ENCODE measurements around the gene HDAC10. TPM values are rescaled to one million over a fixed set of nuclear protein-coding genes. Genes with fewer than 3 reads are reported as not detected.
A peak's percentile ranks its signal among the peaks of the same experiment; 100 is the strongest.

Gene HDAC10
- total RNA-seq, 4 donors from 2014 or later = 57.3 to 165 (median 119) TPM

- H3K27me3 ChIP-seq = no peaks in the 10 kb centered on the region
- no peak for DNase-seq
- H3K4me3 ChIP-seq = no peak overlapping the region
- peaks cover 0 to 91% (median 0%) of the 10 kb centered on the region in 3 donors for H3K36me3 ChIP-seq
- H3K27ac ChIP-seq = no peak overlapping the region
- H3K4me1 ChIP-seq = peaks cover 0 to 8% (median 0%) of the 10 kb centered on the region in 4 donors
- TF ChIP-seq POLR2A (IDR thresholded peaks at IDR 0.05) = no peak
- TF ChIP-seq, protein P1, sequence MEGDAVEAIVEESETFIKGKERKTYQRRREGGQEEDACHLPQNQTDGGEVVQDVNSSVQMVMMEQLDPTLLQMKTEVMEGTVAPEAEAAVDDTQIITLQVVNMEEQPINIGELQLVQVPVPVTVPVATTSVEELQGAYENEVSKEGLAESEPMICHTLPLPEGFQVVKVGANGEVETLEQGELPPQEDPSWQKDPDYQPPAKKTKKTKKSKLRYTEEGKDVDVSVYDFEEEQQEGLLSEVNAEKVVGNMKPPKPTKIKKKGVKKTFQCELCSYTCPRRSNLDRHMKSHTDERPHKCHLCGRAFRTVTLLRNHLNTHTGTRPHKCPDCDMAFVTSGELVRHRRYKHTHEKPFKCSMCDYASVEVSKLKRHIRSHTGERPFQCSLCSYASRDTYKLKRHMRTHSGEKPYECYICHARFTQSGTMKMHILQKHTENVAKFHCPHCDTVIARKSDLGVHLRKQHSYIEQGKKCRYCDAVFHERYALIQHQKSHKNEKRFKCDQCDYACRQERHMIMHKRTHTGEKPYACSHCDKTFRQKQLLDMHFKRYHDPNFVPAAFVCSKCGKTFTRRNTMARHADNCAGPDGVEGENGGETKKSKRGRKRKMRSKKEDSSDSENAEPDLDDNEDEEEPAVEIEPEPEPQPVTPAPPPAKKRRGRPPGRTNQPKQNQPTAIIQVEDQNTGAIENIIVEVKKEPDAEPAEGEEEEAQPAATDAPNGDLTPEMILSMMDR (IDR thresholded peaks at IDR 0.05) = no peak
- no peaks in the 10 kb centered on the region for H3K9me3 ChIP-seq
Observed at GRCh38 chr22:50278461-50278860, 27.4 kb upstream of the HDAC10 start.

- Histone ChIP-seq H3K27me3 (no peaks in the 10 kb centered on the region), H3K4me1 (peaks cover 0 to 4% (median 0%) of the 10 kb centered on the region in 4 donors), H3K27ac (no peak overlapping the region), H3K4me3 (no peak overlapping the region), H3K9me3 (no peaks in the 10 kb centered on the region), H3K36me3 (peaks cover 0 to 84% (median 0%) of the 10 kb centered on the region in 3 donors)
- no peak for DNase-seq
- no peak for TF ChIP-seq POLR2A (IDR thresholded peaks at IDR 0.05)
- TF ChIP-seq, protein P1 (IDR thresholded peaks at IDR 0.05) = no peak
Observed at GRCh38 chr22:50277761-50278160, 26.7 kb upstream of the HDAC10 start.

DNA sequence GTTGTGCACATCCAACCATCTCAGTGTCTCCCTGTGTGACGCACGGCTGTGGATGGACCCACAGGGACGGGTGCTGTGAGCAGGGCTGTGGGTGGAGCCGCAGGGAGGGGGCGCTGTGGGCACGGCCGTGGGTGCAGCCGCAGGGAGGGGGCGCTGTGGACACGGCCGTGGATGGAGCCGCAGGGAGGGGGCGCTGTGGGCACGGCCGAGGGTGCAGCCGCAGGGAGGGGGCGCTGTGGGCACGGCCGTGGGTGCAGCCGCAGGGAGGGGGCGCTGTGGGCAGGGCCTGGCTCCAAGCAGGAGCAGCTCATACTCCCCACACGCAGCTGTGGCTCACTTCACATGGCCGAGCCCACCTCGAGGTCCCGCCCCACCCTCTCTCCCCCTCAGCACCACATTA is 25.1 kb upstream of the HDAC10 start:
- peak; percentile 56 to 93 (median 82) for DNase-seq
- Histone ChIP-seq H3K36me3 (peaks cover 0 to 68% (median 0%) of the 10 kb centered on the region in 3 donors), H3K4me3 (no peak overlapping the region), H3K4me1 (peaks cover 4 to 14% (median 9%) of the 10 kb centered on the region in 4 donors), H3K27ac (peak overlapping the region in 2 of 4 donors; percentile 38 to 49), H3K9me3 (no peaks in the 10 kb centered on the region), H3K27me3 (no peaks in the 10 kb centered on the region)
- TF ChIP-seq POLR2A (IDR thresholded peaks at IDR 0.05) = no peak
- TF ChIP-seq, protein P1 (IDR thresholded peaks at IDR 0.05) = peak in 5 of 6 experiments; percentile 22 to 69 (median 35)

DNA sequence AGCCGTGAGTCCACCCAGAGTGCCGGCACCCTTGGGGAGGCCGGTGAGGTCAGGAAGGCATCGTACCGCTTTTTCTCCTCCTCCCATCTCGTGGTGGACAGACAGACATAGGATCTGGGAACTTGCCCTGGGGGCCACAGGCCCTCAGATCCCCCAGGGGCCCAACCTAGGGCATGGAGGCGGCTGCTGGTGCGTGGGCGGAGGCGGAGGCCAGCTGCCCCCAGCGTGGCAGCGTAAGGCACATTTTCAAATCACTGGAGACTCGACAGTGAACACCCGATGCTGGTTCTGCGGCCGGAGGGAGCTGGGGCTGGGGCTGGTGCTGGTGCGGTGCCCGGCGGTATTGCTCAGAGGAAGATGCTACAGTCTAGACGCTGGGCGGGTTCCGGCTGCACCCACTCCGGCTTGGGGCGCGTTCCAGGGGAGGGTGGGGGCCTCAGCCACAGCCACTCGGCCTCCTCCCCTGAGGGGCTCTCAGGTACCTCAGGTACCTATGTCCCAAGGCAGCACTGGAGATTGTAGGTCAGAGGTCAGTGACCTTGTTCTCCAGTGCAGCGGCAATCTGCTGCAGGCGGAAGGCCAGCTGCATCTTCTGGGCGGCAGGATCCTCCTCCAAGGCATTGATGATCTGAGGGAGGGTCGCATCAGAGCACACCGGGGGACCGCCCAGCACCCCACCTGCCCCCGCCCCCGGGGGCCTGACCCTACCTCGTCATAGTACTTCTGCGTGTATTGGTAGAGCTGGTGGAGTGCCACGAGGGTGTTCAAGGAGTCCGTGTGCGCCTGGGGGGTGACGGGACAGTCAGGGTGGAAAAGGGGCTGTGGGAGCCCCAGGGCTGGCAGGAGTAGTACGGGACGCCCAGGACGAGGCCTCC is 24.4 kb upstream of the HDAC10 start:
- no peak overlapping the region for H3K4me3 ChIP-seq
- TF ChIP-seq POLR2A (IDR thresholded peaks at IDR 0.05) = no peak
- TF ChIP-seq, protein P1 (IDR thresholded peaks at IDR 0.05) = no peak
- no peak for DNase-seq
- H3K9me3 ChIP-seq = no peaks in the 10 kb centered on the region
- peak overlapping the region in 1 of 4 donors; percentile 49 for H3K27ac ChIP-seq
- H3K27me3 ChIP-seq = no peaks in the 10 kb centered on the region
- peaks cover 7 to 21% (median 16%) of the 10 kb centered on the region in 4 donors for H3K4me1 ChIP-seq
- H3K36me3 ChIP-seq = peaks cover 0 to 61% (median 0%) of the 10 kb centered on the region in 3 donors

DNA sequence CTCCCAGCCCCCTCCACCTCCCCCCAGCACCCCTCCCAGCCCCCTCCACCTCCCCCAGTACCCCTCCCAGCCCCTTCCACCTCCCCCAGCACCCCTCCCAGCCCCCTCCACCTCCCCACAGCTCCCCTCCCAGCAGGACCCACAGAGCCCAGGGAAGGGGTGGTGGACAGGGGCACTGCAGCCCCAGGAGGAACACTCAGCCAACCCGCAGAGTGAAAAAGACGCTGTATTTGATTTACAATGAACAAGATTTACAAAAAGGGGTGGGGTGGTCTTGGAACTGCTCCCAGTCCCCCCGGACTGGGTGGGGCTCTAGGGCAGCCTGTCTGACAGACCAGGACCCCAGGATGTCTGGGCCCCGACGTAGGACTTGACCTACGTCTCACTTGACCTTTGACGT is 23.7 kb upstream of the HDAC10 start:
- Histone ChIP-seq H3K27me3 (no peaks in the 10 kb centered on the region), H3K9me3 (no peaks in the 10 kb centered on the region), H3K27ac (no peak overlapping the region), H3K4me3 (no peak overlapping the region), H3K36me3 (peaks cover 0 to 54% (median 0%) of the 10 kb centered on the region in 3 donors), H3K4me1 (peaks cover 7 to 26% (median 19%) of the 10 kb centered on the region in 4 donors)
- no peak for TF ChIP-seq POLR2A (IDR thresholded peaks at IDR 0.05)
- TF ChIP-seq, protein P1 (IDR thresholded peaks at IDR 0.05) = no peak
- DNase-seq = no peak
